MCF 10A (cell line): ENCODE results near the gene FOXP1. TPM values are rescaled to one million over a fixed set of nuclear protein-coding genes. Genes with fewer than 3 reads are reported as not detected.

Experiments used
- BruUV-seq: library from RNA; stranded (reverse); fragments of 400-500 nt; replicated peaks from 2 replicates; lab custom pipeline; 2021; lab: Mats Ljungman, UMichigan
- CTCF ChIA-PET: fragments of 300-600 bp; sonication (Branson Sonifier 250); formaldehyde crosslinking; extraction: SDS; loops from one replicate; lab custom pipeline; 2021; ENCODE audit warnings: antibody characterized with exemption, inconsistent platforms; lab: Yijun Ruan, JAX
- POLR2A ChIA-PET: fragments of 300-600, 350-650 bp; sonication (Branson Sonifier 250); formaldehyde crosslinking; extraction: SDS; loops from one replicate; lab custom pipeline; 2020; ENCODE audit warnings: antibody characterized with exemption, inconsistent platforms; lab: Yijun Ruan, JAX
- DNase-seq: peaks from one replicate; pipeline ENCODE4 v3.0.0-alpha.2; 2018; ENCODE audit not compliant: unreplicated experiment
- H3K27ac Mint-ChIP-seq: one replicate; pipeline ENCODE4 v1.8.0; 2022; ENCODE audit warnings: mild to moderate bottlenecking, low read depth, mixed read lengths; ENCODE audit not compliant: unreplicated experiment
- H3K27me3 Mint-ChIP-seq: one replicate; pipeline ENCODE4 v1.8.0; 2022; ENCODE audit warnings: mixed read lengths; ENCODE audit not compliant: insufficient read depth, unreplicated experiment
- H3K36me3 Mint-ChIP-seq: one replicate; pipeline ENCODE4 v1.8.0; 2022; ENCODE audit warnings: mild to moderate bottlenecking, moderate library complexity, mixed read lengths; ENCODE audit not compliant: insufficient read depth, unreplicated experiment
- H3K4me1 Mint-ChIP-seq: one replicate; pipeline ENCODE4 v1.8.0; 2022; ENCODE audit warnings: mixed read lengths; ENCODE audit not compliant: insufficient read depth, unreplicated experiment
- H3K4me3 Mint-ChIP-seq: one replicate; pipeline ENCODE4 v1.8.0; 2022; ENCODE audit warnings: mild to moderate bottlenecking, moderate library complexity, mixed read lengths; ENCODE audit not compliant: unreplicated experiment
- H3K9me3 Mint-ChIP-seq: one replicate; pipeline ENCODE4 v1.8.0; 2022; ENCODE audit warnings: mixed read lengths; ENCODE audit not compliant: unreplicated experiment
- CTCF ChIP-seq: fragments of 200-600 bp; IDR thresholded peaks from one replicate; pipeline ENCODE4 v1.8.0; 2022; ENCODE audit warnings: antibody characterized with exemption, mild to moderate bottlenecking; ENCODE audit not compliant: unreplicated experiment
- intact Hi-C: fragments of 100-400 bp; cut with micrococcal nuclease; formaldehyde crosslinking; loops from 2 replicates; pipeline ENCODE4 v1.14.1; 2022
- total RNA-seq: library from RNA; stranded (reverse); gene quantifications from 2 replicates; pipeline ENCODE4 v1.2.3, GENCODE V29; 2022

Gene FOXP1
- total RNA-seq, 1 experiment from 2014 or later = 49.0 TPM

GRCh38 chr3:71302604-71303003 is 280.9 kb downstream of the FOXP1 start:
- H3K4me3 Mint-ChIP-seq = no peak overlapping the region
- ChIA-PET CTCF (interaction anchor here (1.2 kb wide), 1 partner anchor 94 kb away, joined by 3 read pairs; no protein-coding TSS in a partner anchor), POLR2A (no interaction called here)
- H3K36me3 Mint-ChIP-seq = peaks cover 17% of the 10 kb centered on the region
- H3K27me3 Mint-ChIP-seq = no peaks in the 10 kb centered on the region
- TF ChIP-seq CTCF = no peak
- peaks cover 13% of the 10 kb centered on the region for H3K4me1 Mint-ChIP-seq
- no peak for DNase-seq
- no peak overlapping the region for H3K27ac Mint-ChIP-seq
- no TSS peak for BruUV-seq
- intact Hi-C loops = loop anchor here (5.0 kb wide), 2 partner anchors 240 to 285 kb away; no protein-coding TSS in a partner anchor
- H3K9me3 Mint-ChIP-seq = no peaks in the 10 kb centered on the region

GRCh38 chr3:71300951-71301393 is 282.6 kb downstream of the FOXP1 start:
- BruUV-seq = no TSS peak
- Mint-ChIP-seq H3K27ac (no peak overlapping the region), H3K36me3 (peaks cover 26% of the 10 kb centered on the region), H3K4me3 (no peak overlapping the region), H3K27me3 (no peaks in the 10 kb centered on the region), H3K9me3 (no peaks in the 10 kb centered on the region), H3K4me1 (peaks cover 13% of the 10 kb centered on the region)
- ChIA-PET CTCF (interaction anchor here (0.5 kb wide), 2 partner anchors 181 to 983 kb away, joined by 3 to 4 read pairs; no protein-coding TSS in a partner anchor), POLR2A (no interaction called here)
- no peak for DNase-seq
- TF ChIP-seq CTCF = no peak
- intact Hi-C loops = loop anchor here (5.0 kb wide), 2 partner anchors 239 to 286 kb away; no protein-coding TSS in a partner anchor

- no peak overlapping the region for H3K27ac Mint-ChIP-seq
- ChIA-PET POLR2A (no interaction called here), CTCF (no interaction called here)
- no peak overlapping the region for H3K4me3 Mint-ChIP-seq
- DNase-seq = no peak
- intact Hi-C loops = no loop called here
- H3K36me3 Mint-ChIP-seq = peaks cover 26% of the 10 kb centered on the region
- no peaks in the 10 kb centered on the region for H3K27me3 Mint-ChIP-seq
- H3K9me3 Mint-ChIP-seq = no peaks in the 10 kb centered on the region
- no TSS peak for BruUV-seq
- no peaks in the 10 kb centered on the region for H3K4me1 Mint-ChIP-seq
- TF ChIP-seq CTCF = no peak
Observed at GRCh38 chr3:71299160-71299559, 284.4 kb downstream of the FOXP1 start.

- DNase-seq = no peak
- intact Hi-C loops = no loop called here
- no peak overlapping the region for H3K27ac Mint-ChIP-seq
- ChIA-PET POLR2A (interaction anchor here (0.6 kb wide), 1 partner anchor 42 kb away, joined by 3 read pairs; no protein-coding TSS in a partner anchor), CTCF (interaction anchor here (0.9 kb wide), 1 partner anchor 137 kb away, joined by 3 read pairs; no protein-coding TSS in a partner anchor)
- peaks cover 29% of the 10 kb centered on the region for H3K36me3 Mint-ChIP-seq
- no peak for TF ChIP-seq CTCF
- no peaks in the 10 kb centered on the region for H3K9me3 Mint-ChIP-seq
- H3K4me1 Mint-ChIP-seq = no peaks in the 10 kb centered on the region
- no peaks in the 10 kb centered on the region for H3K27me3 Mint-ChIP-seq
- H3K4me3 Mint-ChIP-seq = no peak overlapping the region
- BruUV-seq = no TSS peak
Observed at GRCh38 chr3:71294919-71295318, 288.6 kb downstream of the FOXP1 start.
